ENCODE measurements around the gene SIK3.
"Not testable (repeated sequence)": the region's sequence is repeated elsewhere in the genome, so short reads cannot be mapped to it uniquely, and the experiment has no call there.

Gene SIK3

DNA sequence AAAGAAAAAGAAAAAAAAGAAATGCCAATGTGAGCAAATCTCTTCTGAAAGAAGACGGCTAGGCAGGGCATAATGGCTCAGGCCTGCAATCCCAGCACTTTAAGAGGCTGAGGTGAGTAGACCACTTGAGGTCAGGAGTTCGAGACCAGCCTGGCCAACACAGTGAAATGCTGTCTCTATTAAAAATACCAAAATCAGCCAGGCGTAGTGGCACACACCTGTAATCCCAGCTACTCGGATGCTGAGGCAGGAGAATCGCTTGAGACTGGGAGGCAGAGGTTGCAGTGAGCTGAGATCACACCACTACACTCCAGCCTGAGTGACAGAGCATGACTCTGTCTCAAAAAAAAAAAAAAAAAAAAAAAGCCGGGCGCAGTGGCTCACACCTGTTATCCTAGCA is 32.2 kb upstream of the SIK3 start:
- H3K36me3 ChIP-seq (ENCODE audit: insufficient read depth, low read length); H3K27me3 ChIP-seq (ENCODE audit: insufficient read depth, low read length); H3K27ac ChIP-seq (ENCODE audit: low read depth, low read length); H3K4me1 ChIP-seq (ENCODE audit: insufficient read depth, low read length); H3K9me3 ChIP-seq (ENCODE audit: insufficient read depth, low read depth, low read length); H3K4me3 ChIP-seq (ENCODE audit: low read length); H3K9ac ChIP-seq (ENCODE audit: low read depth, low read length): not testable (repeated sequence)
- 94% methylated on average over 6 of the region's 7 CpGs for WGBS

DNA sequence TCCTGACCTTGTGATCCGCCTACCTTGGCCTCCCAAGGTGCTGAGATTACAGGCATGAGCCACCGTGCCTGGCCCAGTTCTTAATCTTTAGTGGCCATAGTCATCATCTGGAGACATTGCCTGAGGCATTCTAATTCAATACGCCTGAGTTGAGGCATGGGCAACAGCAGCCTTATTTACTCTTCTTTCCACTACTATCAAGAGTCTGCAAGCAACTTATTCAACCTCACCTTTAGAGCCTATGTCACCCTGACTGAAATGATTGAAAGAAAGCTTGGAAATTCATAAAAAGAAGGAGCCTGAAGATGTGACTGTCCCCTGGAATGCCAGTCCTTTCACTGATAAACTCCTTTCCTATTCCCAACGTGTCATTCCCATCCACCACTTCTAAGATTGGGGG is 30.1 kb upstream of the SIK3 start:
- Histone ChIP-seq H3K36me3 (ENCODE audit: insufficient read depth, low read length) (no peaks in the 10 kb centered on the region), H3K4me3 (ENCODE audit: low read length) (no peak overlapping the region), H3K27ac (ENCODE audit: low read depth, low read length) (no peak overlapping the region), H3K9ac (ENCODE audit: low read depth, low read length) (no peak overlapping the region), H3K27me3 (ENCODE audit: insufficient read depth, low read length) (no peaks in the 10 kb centered on the region), H3K4me1 (ENCODE audit: insufficient read depth, low read length) (no peaks in the 10 kb centered on the region), H3K9me3 (ENCODE audit: insufficient read depth, low read depth, low read length) (no peaks in the 10 kb centered on the region)
- WGBS, result 83% methylated on average over 3 of the region's 4 CpGs

DNA sequence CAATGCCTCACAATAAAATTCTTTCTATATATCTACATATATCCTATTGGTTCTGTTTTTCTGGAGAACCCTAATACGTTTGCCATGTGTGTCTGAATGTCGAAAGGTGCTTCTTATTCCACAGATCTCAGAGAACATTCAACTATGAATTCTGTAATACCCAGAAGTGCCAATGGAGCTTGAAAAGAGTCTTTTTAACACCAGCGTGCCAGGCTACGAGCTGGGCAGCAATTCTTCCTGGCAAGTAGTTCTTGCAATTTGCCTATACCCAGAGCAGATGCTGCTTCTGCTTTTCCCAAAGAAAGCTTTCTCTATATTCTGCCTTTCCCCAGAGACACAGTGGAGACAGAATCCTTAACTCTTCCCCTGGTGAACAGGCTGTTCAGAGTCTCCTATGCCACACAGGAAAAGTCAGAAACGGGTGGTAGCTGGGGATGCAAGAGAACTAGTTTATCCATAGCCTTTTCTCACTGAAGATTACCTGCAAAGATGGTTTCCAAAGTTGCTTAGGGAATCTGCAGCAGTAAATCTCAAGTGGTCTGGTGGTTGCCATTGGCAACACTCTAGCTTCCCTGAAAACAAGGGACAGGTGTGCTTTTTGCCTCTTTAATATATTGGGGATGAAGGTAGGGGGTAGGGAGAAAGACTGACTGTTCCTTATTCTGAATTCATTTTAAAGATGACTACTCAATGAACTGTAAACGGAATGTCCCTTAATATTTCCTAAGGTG is 29.1 kb upstream of the SIK3 start:
- Histone ChIP-seq H3K27me3 (ENCODE audit: insufficient read depth, low read length) (no peaks in the 10 kb centered on the region), H3K9ac (ENCODE audit: low read depth, low read length) (no peak overlapping the region), H3K4me3 (ENCODE audit: low read length) (no peak overlapping the region), H3K36me3 (ENCODE audit: insufficient read depth, low read length) (no peaks in the 10 kb centered on the region), H3K9me3 (ENCODE audit: insufficient read depth, low read depth, low read length) (no peaks in the 10 kb centered on the region), H3K4me1 (ENCODE audit: insufficient read depth, low read length) (no peaks in the 10 kb centered on the region), H3K27ac (ENCODE audit: low read depth, low read length) (no peak overlapping the region)
- 86% methylated on average over 6 of the region's 6 CpGs for WGBS

DNA sequence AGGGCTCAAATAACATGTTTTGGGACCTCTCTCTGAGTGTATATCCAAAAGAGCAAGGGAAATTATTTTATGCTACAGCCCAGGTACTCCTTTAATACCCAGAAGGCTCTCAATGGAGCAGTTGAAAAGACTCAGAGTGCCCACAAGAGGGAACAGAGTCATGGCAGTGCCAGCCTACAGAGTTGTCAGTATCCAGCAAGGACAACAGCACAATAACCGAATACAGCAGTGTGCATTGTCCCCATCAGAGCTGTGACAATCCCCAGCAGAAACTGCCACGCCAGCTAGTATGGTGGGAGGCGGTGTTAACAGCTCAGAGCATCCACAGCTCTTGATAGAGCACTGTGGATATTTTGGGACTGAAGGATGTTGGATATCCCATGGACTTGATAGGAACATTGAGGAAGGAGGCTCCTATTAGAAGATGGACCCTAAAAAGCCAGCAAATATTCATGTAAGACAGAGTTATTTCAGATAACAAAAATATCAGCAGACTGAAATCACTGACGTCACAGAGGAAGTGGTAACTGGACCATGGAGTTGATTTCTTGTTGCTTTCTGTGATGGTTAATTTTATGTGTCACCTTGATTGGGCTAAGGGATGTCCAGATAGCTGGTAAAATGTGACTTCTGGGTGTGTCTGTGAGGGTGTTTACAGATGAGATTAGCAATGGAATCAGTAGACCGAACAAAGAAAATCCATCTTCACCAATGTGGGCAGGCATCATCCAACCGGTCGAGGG is 28.2 kb upstream of the SIK3 start:
- Histone ChIP-seq H3K27ac (ENCODE audit: low read depth, low read length) (no peak overlapping the region), H3K27me3 (ENCODE audit: insufficient read depth, low read length) (no peaks in the 10 kb centered on the region), H3K4me3 (ENCODE audit: low read length) (no peak overlapping the region), H3K4me1 (ENCODE audit: insufficient read depth, low read length) (no peaks in the 10 kb centered on the region), H3K9ac (ENCODE audit: low read depth, low read length) (no peak overlapping the region), H3K36me3 (ENCODE audit: insufficient read depth, low read length) (no peaks in the 10 kb centered on the region), H3K9me3 (ENCODE audit: insufficient read depth, low read depth, low read length) (no peaks in the 10 kb centered on the region)
- 93% methylated on average over 7 of the region's 7 CpGs for WGBS

DNA sequence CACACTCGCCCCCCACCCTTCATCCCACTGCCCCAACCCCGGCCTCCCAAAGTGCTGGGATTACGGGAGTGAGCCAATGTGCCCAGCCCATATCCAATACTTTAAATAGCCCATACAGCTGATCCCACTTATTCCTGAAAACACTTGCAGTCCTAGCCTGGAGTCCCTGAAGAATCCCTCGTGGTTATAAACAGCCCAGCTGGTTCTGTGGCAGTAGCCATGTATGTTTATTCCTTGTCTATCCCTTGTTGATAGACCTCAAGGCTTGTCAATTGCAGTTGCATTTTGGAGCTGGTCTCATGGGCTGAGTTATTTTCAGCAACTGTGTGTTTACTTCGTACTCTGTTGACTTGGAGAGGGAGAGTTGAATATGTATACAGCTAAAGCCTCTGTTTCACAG is 24.3 kb upstream of the SIK3 start:
- H3K27ac ChIP-seq (ENCODE audit: low read depth, low read length), result no peak overlapping the region
- H3K4me3 ChIP-seq (ENCODE audit: low read length), result no peak overlapping the region
- H3K9me3 ChIP-seq (ENCODE audit: insufficient read depth, low read depth, low read length), result no peaks in the 10 kb centered on the region
- no peaks in the 10 kb centered on the region for H3K4me1 ChIP-seq (ENCODE audit: insufficient read depth, low read length)
- 87% methylated on average over 5 of the region's 5 CpGs for WGBS
- no peaks in the 10 kb centered on the region for H3K27me3 ChIP-seq (ENCODE audit: insufficient read depth, low read length)
- no peaks in the 10 kb centered on the region for H3K36me3 ChIP-seq (ENCODE audit: insufficient read depth, low read length)
- H3K9ac ChIP-seq (ENCODE audit: low read depth, low read length), result no peak overlapping the region

DNA sequence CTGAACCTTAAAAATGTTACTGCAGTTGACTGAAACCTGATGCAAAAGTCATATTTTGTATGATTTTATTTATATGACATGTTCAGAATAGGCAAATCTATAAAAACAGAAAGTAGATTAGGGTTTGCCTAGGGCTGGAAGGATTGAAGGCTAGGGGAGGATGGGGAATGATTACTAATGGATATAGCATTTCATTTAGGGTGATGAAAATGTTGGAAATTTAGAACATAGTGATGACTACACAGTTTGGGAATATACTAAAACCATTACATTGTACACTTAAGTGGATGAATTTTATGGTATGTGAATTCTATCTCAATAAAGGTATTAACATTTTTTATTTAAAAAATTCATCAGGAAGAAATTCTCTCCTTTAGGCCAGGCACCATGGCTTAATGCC is 22.9 kb upstream of the SIK3 start:
- no peaks in the 10 kb centered on the region for H3K36me3 ChIP-seq (ENCODE audit: insufficient read depth, low read length)
- H3K4me3 ChIP-seq (ENCODE audit: low read length), result no peak overlapping the region
- no peaks in the 10 kb centered on the region for H3K27me3 ChIP-seq (ENCODE audit: insufficient read depth, low read length)
- no peaks in the 10 kb centered on the region for H3K9me3 ChIP-seq (ENCODE audit: insufficient read depth, low read depth, low read length)
- no peaks in the 10 kb centered on the region for H3K4me1 ChIP-seq (ENCODE audit: insufficient read depth, low read length)
- no peak overlapping the region for H3K9ac ChIP-seq (ENCODE audit: low read depth, low read length)
- H3K27ac ChIP-seq (ENCODE audit: low read depth, low read length), result no peak overlapping the region

DNA sequence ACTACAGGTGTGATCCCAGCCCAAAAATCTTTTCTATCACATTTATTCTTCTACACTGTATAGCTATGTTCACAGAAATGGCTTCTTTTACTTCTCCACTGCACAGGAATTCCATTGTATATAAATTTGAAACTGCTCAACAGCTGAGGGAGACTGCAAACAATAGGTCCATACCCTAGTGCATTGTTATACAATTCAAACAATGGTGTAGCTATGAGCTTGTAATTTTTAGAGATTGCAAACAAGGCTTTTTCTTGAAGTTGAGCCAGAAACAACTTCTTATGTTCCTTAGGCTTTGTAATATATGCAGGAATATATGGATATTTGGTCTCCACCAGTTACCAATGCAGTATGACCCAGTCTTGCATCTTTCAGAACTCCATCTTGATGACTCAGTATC is 19.5 kb upstream of the SIK3 start:
- Histone ChIP-seq H3K27ac (ENCODE audit: low read depth, low read length) (no peak overlapping the region), H3K27me3 (ENCODE audit: insufficient read depth, low read length) (no peaks in the 10 kb centered on the region), H3K36me3 (ENCODE audit: insufficient read depth, low read length) (no peaks in the 10 kb centered on the region), H3K9me3 (ENCODE audit: insufficient read depth, low read depth, low read length) (no peaks in the 10 kb centered on the region), H3K4me1 (ENCODE audit: insufficient read depth, low read length) (no peaks in the 10 kb centered on the region), H3K9ac (ENCODE audit: low read depth, low read length) (no peak overlapping the region), H3K4me3 (ENCODE audit: low read length) (no peak overlapping the region)

DNA sequence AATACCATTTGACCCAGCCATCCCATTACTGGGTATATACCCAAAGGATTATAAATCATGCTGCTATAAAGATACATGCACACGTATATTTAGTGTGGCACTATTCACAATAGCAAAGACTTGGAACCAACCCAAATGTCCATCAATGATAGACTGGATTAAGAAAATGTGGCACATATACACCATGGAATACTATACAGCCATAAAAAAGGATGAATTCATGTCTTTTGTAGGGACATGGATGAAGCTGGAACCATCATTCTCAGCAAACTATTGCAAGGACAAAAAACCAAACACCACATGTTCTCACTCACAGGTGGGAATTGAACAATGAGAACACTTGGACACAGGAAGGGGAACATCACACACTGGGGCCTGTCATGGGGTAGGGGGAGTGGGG is 14.7 kb upstream of the SIK3 start:
- WGBS, result no CpG with 5 or more reads among the region's 1 CpG
- not testable (repeated sequence) for H3K4me3 ChIP-seq (ENCODE audit: low read length); H3K27ac ChIP-seq (ENCODE audit: low read depth, low read length); H3K36me3 ChIP-seq (ENCODE audit: insufficient read depth, low read length); H3K9me3 ChIP-seq (ENCODE audit: insufficient read depth, low read depth, low read length); H3K4me1 ChIP-seq (ENCODE audit: insufficient read depth, low read length); H3K9ac ChIP-seq (ENCODE audit: low read depth, low read length); H3K27me3 ChIP-seq (ENCODE audit: insufficient read depth, low read length)

DNA sequence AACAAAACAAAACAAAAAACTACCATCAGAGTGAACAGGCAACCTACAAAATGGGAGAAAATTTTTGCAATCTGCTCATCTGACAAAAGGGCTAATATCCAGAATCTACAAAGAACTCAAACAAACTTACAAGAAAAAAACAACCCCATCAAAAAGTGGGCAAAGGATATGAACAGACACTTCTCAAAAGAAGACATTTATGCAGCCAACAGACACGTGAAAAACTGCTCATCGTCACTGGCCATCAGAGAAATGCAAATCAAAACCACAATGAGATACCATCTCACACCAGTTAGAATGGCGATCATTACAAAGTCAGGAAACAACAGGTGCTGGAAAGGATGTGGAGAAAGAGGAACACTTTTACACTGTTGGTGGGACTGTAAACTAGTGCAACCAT is 14.3 kb upstream of the SIK3 start:
- not testable (repeated sequence) for H3K27me3 ChIP-seq (ENCODE audit: insufficient read depth, low read length); H3K4me1 ChIP-seq (ENCODE audit: insufficient read depth, low read length); H3K9me3 ChIP-seq (ENCODE audit: insufficient read depth, low read depth, low read length); H3K27ac ChIP-seq (ENCODE audit: low read depth, low read length); H3K36me3 ChIP-seq (ENCODE audit: insufficient read depth, low read length); H3K4me3 ChIP-seq (ENCODE audit: low read length); H3K9ac ChIP-seq (ENCODE audit: low read depth, low read length)
- 100% methylated on average over 1 of the region's 3 CpGs for WGBS

DNA sequence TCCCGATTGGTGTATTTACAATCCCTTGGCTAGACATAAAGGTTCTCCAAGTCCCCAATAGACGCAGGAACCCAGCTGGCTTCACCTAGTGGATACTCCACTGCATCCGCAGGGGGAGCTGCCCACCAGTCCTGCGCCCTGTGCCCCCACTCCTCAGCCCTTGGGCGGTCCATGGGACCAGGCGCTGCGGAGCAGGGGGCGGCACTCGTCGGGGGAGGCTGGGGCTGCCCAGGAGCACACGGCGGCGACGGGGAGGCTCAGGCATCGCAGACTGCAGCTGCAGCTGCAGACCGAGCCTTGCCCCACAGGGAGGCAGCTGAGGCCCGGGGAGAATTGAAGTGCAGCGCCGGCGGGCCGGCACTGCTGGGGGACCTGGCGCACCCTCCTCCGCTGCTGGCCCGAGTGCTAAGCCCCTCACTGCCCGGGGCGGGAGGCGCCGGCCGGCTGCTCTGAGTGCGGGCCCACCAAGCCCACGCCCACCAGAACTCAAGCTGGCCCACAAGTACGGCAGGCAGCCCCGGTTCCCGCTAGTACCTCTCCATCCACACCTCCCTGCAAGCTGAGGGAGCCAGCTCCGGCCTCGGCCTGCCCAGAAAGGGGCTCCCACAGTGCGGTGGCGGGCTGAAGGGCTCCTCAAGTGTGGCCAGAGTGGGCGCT is 12.2 kb upstream of the SIK3 start:
- Histone ChIP-seq H3K9me3 (ENCODE audit: insufficient read depth, low read depth, low read length) (no peaks in the 10 kb centered on the region), H3K27me3 (ENCODE audit: insufficient read depth, low read length) (no peaks in the 10 kb centered on the region), H3K27ac (ENCODE audit: low read depth, low read length) (no peak overlapping the region), H3K36me3 (ENCODE audit: insufficient read depth, low read length) (no peaks in the 10 kb centered on the region), H3K4me1 (ENCODE audit: insufficient read depth, low read length) (no peaks in the 10 kb centered on the region), H3K4me3 (ENCODE audit: low read length) (no peak overlapping the region), H3K9ac (ENCODE audit: low read depth, low read length) (no peak overlapping the region)
- 94% methylated on average over 39 of the region's 39 CpGs for WGBS

DNA sequence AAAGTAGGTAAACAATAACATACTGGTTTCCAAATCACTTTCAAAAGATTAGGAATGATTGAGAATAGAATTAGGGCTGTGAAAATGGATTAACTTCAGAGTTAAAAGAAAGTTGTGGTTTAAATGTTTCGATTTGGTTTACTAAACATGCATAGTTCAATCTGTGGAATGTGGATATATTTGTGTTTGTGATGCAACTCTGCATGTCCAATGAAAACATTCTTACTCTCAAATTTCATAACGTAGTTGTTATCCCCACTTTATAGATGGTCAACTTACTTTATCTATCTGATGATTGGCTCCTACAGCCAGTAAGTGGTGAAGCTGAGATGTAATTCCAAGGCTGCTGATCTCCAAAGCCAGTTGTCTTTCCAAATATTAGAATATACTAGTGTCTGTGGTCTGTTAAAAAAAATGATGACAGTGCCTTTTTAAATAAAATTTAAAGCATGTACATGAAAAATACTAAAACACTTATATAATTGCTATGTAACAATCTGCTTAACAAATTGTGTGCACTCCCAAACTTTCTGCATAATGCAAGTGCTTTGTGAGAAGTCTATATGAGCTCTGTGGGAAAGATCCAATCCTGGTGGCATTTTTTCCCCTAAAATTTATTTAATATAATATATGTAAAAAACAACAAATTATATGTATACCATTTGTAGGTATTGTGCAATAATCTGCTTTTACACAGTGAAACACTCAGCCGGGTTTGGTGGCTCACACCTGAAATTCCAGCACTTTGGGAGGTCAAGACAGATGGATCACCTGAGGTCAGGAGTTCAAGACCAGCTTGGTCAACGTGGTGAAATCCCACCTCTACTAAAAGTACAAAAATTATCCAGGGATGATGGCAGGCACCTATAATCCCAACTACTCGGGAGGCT is 9.7 kb upstream of the SIK3 start:
- WGBS, result 86% methylated on average over 5 of the region's 5 CpGs
- Histone ChIP-seq H3K36me3 (ENCODE audit: insufficient read depth, low read length) (no peaks in the 10 kb centered on the region), H3K9me3 (ENCODE audit: insufficient read depth, low read depth, low read length) (no peaks in the 10 kb centered on the region), H3K27ac (ENCODE audit: low read depth, low read length) (no peak overlapping the region), H3K27me3 (ENCODE audit: insufficient read depth, low read length) (no peaks in the 10 kb centered on the region), H3K9ac (ENCODE audit: low read depth, low read length) (no peak overlapping the region), H3K4me1 (ENCODE audit: insufficient read depth, low read length) (no peaks in the 10 kb centered on the region), H3K4me3 (ENCODE audit: low read length) (no peak overlapping the region)
